HEK293T (cell line): ENCODE results near the gene ANO1.

Experiments
- CTCF ChIA-PET: fragments of 350-600 bp; formaldehyde crosslinking; extraction: SDS; loops from one replicate; lab custom pipeline; 2021; ENCODE audit warnings: antibody characterized with exemption, inconsistent platforms; lab: Yijun Ruan, JAX
- POLR2A ChIA-PET: fragments of 350-600 bp; formaldehyde crosslinking; extraction: SDS; loops from one replicate; lab custom pipeline; 2020; ENCODE audit warnings: antibody characterized with exemption, inconsistent platforms; lab: Yijun Ruan, JAX
- DNase-seq: peaks from one replicate; pipeline ENCODE4 v3.0.0; 2012; ENCODE audit warnings: mixed read lengths; ENCODE audit errors: extremely low spot score
- ARNT ChIP-seq: fragments of 450-650 bp; IDR thresholded peaks from 2 replicates; pipeline ENCODE4 v1.6.1; 2017; ENCODE audit warnings: mild to moderate bottlenecking
- BHLHE40 ChIP-seq: fragments of 450-650 bp; IDR thresholded peaks from 2 replicates; pipeline ENCODE4 v1.6.1; 2016; ENCODE audit warnings: mild to moderate bottlenecking, moderate library complexity, borderline replicate concordance
- CTBP1 ChIP-seq: fragments of 450-650 bp; IDR thresholded peaks from 2 replicates; pipeline ENCODE4 v1.6.1; 2016; ENCODE audit warnings: borderline replicate concordance
- ELF4 ChIP-seq: fragments of 450-650 bp; IDR thresholded peaks from 2 replicates; pipeline ENCODE4 v1.6.1; 2017; ENCODE audit warnings: antibody characterized with exemption
- FOXA1 ChIP-seq: fragments of 450-650 bp; IDR thresholded peaks from 2 replicates; pipeline ENCODE4 v1.6.1; 2016; ENCODE audit warnings: mild to moderate bottlenecking
- FOXK2 ChIP-seq: fragments of 450-650 bp; IDR thresholded peaks from 2 replicates; pipeline ENCODE4 v1.6.1; 2016; ENCODE audit warnings: mild to moderate bottlenecking
- FOXM1 ChIP-seq: fragments of 450-650 bp; IDR thresholded peaks from 2 replicates; pipeline ENCODE4 v1.6.1; 2017; ENCODE audit warnings: mild to moderate bottlenecking, borderline replicate concordance
- HDGF ChIP-seq: fragments of 450-650 bp; IDR thresholded peaks from 2 replicates; pipeline ENCODE4 v1.6.1; 2017; ENCODE audit warnings: antibody characterized with exemption, borderline replicate concordance
- L3MBTL2 ChIP-seq: fragments of 450-650 bp; conservative IDR thresholded peaks from 2 replicates; pipeline ENCODE4 v1.6.1; 2016; ENCODE audit warnings: mild to moderate bottlenecking
- LEF1 ChIP-seq: fragments of 450-650 bp; IDR thresholded peaks from 2 replicates; pipeline ENCODE4 v1.6.1; 2017; ENCODE audit warnings: mild to moderate bottlenecking, borderline replicate concordance
- NFRKB ChIP-seq: fragments of 450-650 bp; IDR thresholded peaks from 2 replicates; pipeline ENCODE4 v1.6.1; 2016; ENCODE audit warnings: mild to moderate bottlenecking, moderate library complexity
- PKNOX1 ChIP-seq: fragments of 450-650 bp; IDR thresholded peaks from 2 replicates; pipeline ENCODE4 v1.6.1; 2016
- SP1 ChIP-seq: fragments of 450-650 bp; IDR thresholded peaks from 2 replicates; pipeline ENCODE4 v1.6.1; 2017
- SUZ12 ChIP-seq: fragments of 450-650 bp; IDR thresholded peaks from 2 replicates; pipeline ENCODE4 v1.6.1; 2016; ENCODE audit warnings: mild to moderate bottlenecking
- TARDBP ChIP-seq: fragments of 450-650 bp; IDR thresholded peaks from 2 replicates; pipeline ENCODE4 v1.6.1; 2016
- ZNF384 ChIP-seq: fragments of 450-650 bp; IDR thresholded peaks from 2 replicates; pipeline ENCODE4 v1.6.1; 2016

The ANO1 gene

DNA sequence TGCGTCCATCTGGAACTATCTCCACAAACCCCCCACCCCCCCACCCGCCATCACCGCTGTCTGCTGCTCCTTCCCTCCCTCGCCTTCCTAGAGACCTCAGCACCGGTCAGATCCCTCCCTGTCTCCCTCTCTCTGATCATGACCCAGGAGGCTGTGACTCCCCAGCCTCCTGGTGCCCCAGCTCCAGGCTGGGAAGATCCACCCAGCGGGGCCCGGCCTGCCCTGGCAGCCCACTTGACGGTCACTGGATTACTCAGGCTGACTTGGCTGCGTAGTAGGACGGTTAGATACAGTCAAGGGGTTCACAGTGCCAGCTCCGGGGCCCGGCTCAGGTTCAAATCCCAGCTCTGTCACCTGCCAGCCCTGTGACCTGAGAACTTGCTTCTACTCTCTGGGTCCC lies 59.3 kb downstream of the ANO1 start:
- ChIA-PET CTCF (no interaction called here), POLR2A (no interaction called here)
- no peak for TF ChIP-seq ELF4
- TF ChIP-seq SP1, result no peak
- no peak for DNase-seq

GRCh38 chr11:70138403-70138802 lies 60.3 kb downstream of the ANO1 start:
- ChIA-PET CTCF (interaction anchor here (0.7 kb wide), 1 partner anchor 17 kb away, joined by 3 read pairs; no protein-coding TSS in a partner anchor), POLR2A (no interaction called here)
- DNase-seq, result no peak
- TF ChIP-seq SP1 (no peak), L3MBTL2 (no peak), LEF1 (no peak), ELF4 (no peak), CTBP1 (no peak), FOXK2 (no peak), BHLHE40 (no peak), FOXM1 (no peak), HDGF (no peak), FOXA1 (no peak), SUZ12 (no peak), PKNOX1 (no peak), ARNT (no peak), TARDBP (no peak), NFRKB (no peak), ZNF384 (no peak)

GRCh38 chr11:70139785-70140410 lies 61.8 kb downstream of the ANO1 start:
- no peak for TF ChIP-seq ZNF384
- TF ChIP-seq TARDBP, result no peak
- TF ChIP-seq L3MBTL2, result no peak
- no peak for TF ChIP-seq NFRKB
- no peak for TF ChIP-seq ARNT
- CTCF ChIA-PET, result no interaction called here
- POLR2A ChIA-PET, result no interaction called here
- DNase-seq, result no peak

- TF ChIP-seq SUZ12 (no peak), FOXK2 (no peak), FOXM1 (no peak), CTBP1 (no peak), HDGF (no peak), ARNT (no peak)
- DNase-seq, result no peak
- ChIA-PET CTCF (no interaction called here), POLR2A (no interaction called here)
These were observed 62.8 kb downstream of the ANO1 start for GRCh38 chr11:70140711-70141485.

DNA sequence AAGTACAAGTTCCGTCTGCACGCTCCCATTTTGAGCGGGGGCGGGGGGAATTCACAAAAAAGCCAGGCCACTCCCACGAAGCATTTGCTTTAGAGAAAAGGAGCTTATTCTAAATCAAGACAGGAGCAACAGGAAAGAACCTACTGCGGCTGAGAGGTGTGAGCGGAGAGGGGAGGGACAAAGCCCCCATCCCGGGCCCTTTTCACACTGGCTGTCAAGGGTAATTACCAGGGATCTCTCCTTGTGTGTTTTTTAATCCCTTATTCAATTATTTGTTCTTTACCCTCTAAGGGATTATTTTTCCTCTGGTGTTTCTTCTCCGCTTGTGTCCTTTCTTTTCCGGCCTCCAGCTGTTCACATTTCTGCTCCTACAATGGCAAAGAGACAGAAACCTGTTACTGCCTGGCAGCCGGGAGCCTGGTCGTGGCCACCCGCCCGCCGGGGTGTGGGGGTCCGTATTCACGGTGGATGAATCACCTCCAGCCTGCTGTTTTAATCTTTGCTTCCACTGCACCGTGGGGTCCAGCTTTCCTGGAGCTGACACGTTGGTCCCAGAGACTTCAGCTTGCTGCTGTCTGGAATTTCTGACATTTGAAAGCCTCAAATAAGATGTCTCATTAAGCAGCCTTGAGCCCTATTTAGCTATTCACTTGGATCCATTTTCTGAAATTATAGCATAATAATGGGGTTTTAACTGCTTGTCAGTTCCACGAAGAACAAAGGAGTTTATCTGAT lies 63.5 kb downstream of the ANO1 start:
- DNase-seq, result no peak
- TF ChIP-seq ELF4 (no peak), ZNF384 (no peak), FOXK2 (no peak), CTBP1 (no peak), SP1 (no peak), BHLHE40 (no peak), LEF1 (no peak), TARDBP (no peak), PKNOX1 (no peak), HDGF (no peak), FOXA1 (no peak), NFRKB (no peak), ARNT (no peak)
- ChIA-PET CTCF (no interaction called here), POLR2A (no interaction called here)

- DNase-seq, result no peak
- CTCF ChIA-PET, result no interaction called here
- TF ChIP-seq SUZ12, result no peak
- no peak for TF ChIP-seq ARNT
- no peak for TF ChIP-seq SP1
- no peak for TF ChIP-seq TARDBP
- no peak for TF ChIP-seq CTBP1
- no peak for TF ChIP-seq NFRKB
- TF ChIP-seq FOXA1, result no peak
- no peak for TF ChIP-seq HDGF
- TF ChIP-seq FOXK2, result no peak
- TF ChIP-seq LEF1, result no peak
- TF ChIP-seq ELF4, result no peak
- no peak for TF ChIP-seq BHLHE40
- no peak for TF ChIP-seq FOXM1
- TF ChIP-seq L3MBTL2, result no peak
- no peak for TF ChIP-seq ZNF384
- no peak for TF ChIP-seq PKNOX1
- POLR2A ChIA-PET, result interaction anchor here (1.6 kb wide), 1 partner anchor 8 kb away, joined by 6 read pairs; no protein-coding TSS in a partner anchor
These were observed 64.2 kb downstream of the ANO1 start for GRCh38 chr11:70142221-70142875.
